IPS-18a (cell line): ENCODE data around the gene NTSR1.

ENCODE experiments used
- H3K27ac ChIP-seq: one replicate; pipeline ENCODE4 v1.5.1; 2013; ENCODE audit warnings: low read length
- H3K27me3 ChIP-seq: one replicate; pipeline ENCODE4 v1.6.1; 2013; ENCODE audit warnings: mild to moderate bottlenecking, low read length; ENCODE audit not compliant: control insufficient read depth, insufficient read depth
- H3K36me3 ChIP-seq: one replicate; pipeline ENCODE4 v1.6.1; 2013; ENCODE audit warnings: low read depth, low read length; ENCODE audit not compliant: control insufficient read depth
- H3K4me1 ChIP-seq: one replicate; pipeline ENCODE4 v1.6.1; 2013; ENCODE audit warnings: low read depth, low read length; ENCODE audit not compliant: control insufficient read depth
- H3K4me3 ChIP-seq: one replicate; pipeline ENCODE4 v1.5.1; 2013; ENCODE audit warnings: low read length
- H3K9ac ChIP-seq: one replicate; pipeline ENCODE4 v1.6.1; 2013; ENCODE audit warnings: mild to moderate bottlenecking, low read length, moderate library complexity
- H3K9me3 ChIP-seq: one replicate; pipeline ENCODE4 v1.6.1; 2013; ENCODE audit warnings: low read depth, low read length; ENCODE audit not compliant: control insufficient read depth

The NTSR1 gene

DNA sequence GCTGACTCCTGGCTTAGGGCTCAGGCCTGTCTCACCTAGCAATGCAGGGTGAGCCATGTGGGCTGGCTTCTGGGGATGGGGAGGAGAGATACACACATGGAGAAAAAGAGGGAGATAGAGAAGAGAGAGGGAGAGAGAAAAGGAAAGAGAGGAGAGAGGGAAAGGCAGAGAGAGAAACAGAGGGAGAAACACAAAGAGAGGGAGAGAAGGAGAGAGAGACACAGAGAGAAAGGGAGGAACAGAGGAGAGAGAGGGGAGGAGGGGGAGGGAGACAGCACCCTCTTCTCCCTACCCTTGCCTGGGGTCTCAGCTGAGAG lies 24.8 kb downstream of the NTSR1 start:
- no peaks in the 10 kb centered on the region for H3K9me3 ChIP-seq
- no peaks in the 10 kb centered on the region for H3K27me3 ChIP-seq
- no peaks in the 10 kb centered on the region for H3K4me1 ChIP-seq
- no peak overlapping the region for H3K4me3 ChIP-seq
- no peaks in the 10 kb centered on the region for H3K36me3 ChIP-seq
- H3K9ac ChIP-seq, result no peak overlapping the region
- H3K27ac ChIP-seq, result no peak overlapping the region

GRCh38 chr20:62733891-62734290 lies 25.3 kb downstream of the NTSR1 start:
- no peak overlapping the region for H3K9ac ChIP-seq
- H3K4me1 ChIP-seq, result no peaks in the 10 kb centered on the region
- H3K36me3 ChIP-seq, result no peaks in the 10 kb centered on the region
- H3K27ac ChIP-seq, result no peak overlapping the region
- no peaks in the 10 kb centered on the region for H3K9me3 ChIP-seq
- no peak overlapping the region for H3K4me3 ChIP-seq
- no peaks in the 10 kb centered on the region for H3K27me3 ChIP-seq

DNA sequence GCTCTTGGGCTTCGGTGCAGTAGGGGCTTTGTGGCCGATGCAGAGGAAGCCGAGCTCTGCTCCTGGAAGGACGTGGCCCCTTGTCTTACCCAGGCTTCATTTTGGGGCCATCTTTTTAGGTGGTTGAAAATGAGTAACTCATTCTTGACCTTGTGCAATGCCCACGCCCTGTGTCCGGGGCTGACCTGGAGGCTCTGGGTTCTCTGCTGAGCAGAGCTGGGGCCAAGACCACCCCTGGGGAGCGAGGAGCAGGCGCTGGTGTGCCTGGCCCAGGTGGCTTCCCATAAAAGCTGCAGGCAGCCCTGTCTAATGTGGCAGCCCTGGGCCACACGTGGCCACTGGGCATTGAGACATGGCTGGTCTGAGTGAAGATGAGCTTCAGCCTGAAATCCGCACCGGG lies 25.7 kb downstream of the NTSR1 start:
- no peaks in the 10 kb centered on the region for H3K4me1 ChIP-seq
- H3K36me3 ChIP-seq, result no peaks in the 10 kb centered on the region
- H3K27ac ChIP-seq, result no peak overlapping the region
- no peaks in the 10 kb centered on the region for H3K27me3 ChIP-seq
- H3K9me3 ChIP-seq, result no peaks in the 10 kb centered on the region
- H3K9ac ChIP-seq, result no peak overlapping the region
- H3K4me3 ChIP-seq, result no peak overlapping the region

GRCh38 chr20:62734881-62735280 lies 26.2 kb downstream of the NTSR1 start:
- Histone ChIP-seq H3K27ac (no peak overlapping the region), H3K9ac (no peak overlapping the region), H3K9me3 (no peaks in the 10 kb centered on the region), H3K4me1 (no peaks in the 10 kb centered on the region), H3K27me3 (no peaks in the 10 kb centered on the region), H3K36me3 (no peaks in the 10 kb centered on the region), H3K4me3 (no peak overlapping the region)

GRCh38 chr20:62735331-62735821 lies 26.7 kb downstream of the NTSR1 start:
- Histone ChIP-seq H3K4me1 (no peaks in the 10 kb centered on the region), H3K4me3 (no peak overlapping the region), H3K9me3 (no peaks in the 10 kb centered on the region), H3K27ac (no peak overlapping the region), H3K36me3 (no peaks in the 10 kb centered on the region), H3K27me3 (no peaks in the 10 kb centered on the region), H3K9ac (no peak overlapping the region)

- Histone ChIP-seq H3K27me3 (no peaks in the 10 kb centered on the region), H3K4me3 (no peak overlapping the region), H3K9ac (no peak overlapping the region), H3K27ac (no peak overlapping the region), H3K9me3 (no peaks in the 10 kb centered on the region), H3K4me1 (peaks cover under 1% of the 10 kb centered on the region), H3K36me3 (no peaks in the 10 kb centered on the region)
Observed at GRCh38 chr20:62736026-62736406, 27.4 kb downstream of the NTSR1 start.

DNA sequence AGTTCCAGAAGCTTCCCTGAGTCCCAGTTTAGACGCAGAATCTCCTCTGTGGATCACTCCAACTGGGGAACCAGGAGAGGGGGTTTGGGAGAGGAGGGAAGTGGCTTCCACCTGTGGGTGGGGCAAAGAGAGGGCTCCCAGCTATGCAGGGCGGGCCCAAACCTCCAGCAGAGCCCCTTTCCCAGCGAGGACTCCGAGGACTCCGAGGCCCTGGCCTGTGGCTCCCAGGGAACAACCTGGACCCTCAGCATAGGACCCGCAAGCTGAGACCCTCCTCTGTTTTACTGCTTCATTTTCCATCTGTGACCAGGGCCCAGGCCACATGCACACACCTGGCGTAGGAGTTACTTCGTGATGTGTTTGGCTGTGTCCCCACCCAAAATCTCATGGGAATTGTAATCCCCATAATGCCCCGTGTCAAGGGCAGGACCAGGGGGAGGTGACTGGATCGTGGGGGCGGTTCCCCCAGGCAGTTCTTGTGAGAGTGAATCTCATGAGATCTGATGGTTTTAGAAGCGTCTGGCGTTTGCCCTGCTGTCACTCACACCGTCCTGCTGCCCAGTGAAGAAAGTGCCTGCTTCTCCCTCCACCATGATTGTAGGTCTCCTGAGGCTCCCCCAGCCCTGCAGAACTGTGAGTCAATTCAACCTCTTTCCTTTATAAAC lies 27.9 kb downstream of the NTSR1 start:
- Histone ChIP-seq H3K4me3 (no peak overlapping the region), H3K27ac (no peak overlapping the region), H3K4me1 (peaks cover 4% of the 10 kb centered on the region)

DNA sequence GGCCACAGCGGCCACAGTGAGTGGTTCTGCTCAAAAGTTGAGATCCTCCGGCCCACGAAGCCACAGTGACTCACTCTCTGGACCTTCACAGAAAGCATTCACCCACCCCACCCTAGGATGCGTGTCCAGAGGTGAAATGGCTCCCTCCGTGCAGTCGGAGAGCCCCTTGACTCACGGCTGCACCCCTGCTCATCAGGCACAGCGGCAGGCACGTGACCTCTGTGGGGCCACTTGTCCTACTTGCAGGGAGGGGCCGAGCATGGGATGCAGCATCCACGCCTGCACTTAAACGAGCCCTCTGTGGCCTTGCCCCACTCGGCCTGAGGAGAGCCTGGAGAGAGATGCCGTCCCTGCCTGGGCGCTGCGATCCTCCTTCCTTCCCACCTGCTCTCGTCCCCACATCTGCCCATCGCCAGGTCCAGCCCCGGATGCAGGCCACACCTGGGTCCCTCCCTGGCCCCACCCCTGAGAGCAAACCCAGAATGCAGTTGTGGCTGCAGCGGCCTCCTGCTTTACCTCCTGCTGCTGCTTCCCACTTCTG lies 28.7 kb downstream of the NTSR1 start:
- Histone ChIP-seq H3K36me3 (no peaks in the 10 kb centered on the region), H3K4me3 (no peak overlapping the region), H3K27ac (no peak overlapping the region), H3K27me3 (no peaks in the 10 kb centered on the region), H3K9ac (no peak overlapping the region), H3K9me3 (no peaks in the 10 kb centered on the region), H3K4me1 (peaks cover 6% of the 10 kb centered on the region)

More for the DNA sequence above, 27.9 kb downstream of the NTSR1 start:
- no peak overlapping the region for H3K9ac ChIP-seq
- no peaks in the 10 kb centered on the region for H3K9me3 ChIP-seq
- no peaks in the 10 kb centered on the region for H3K27me3 ChIP-seq
- no peaks in the 10 kb centered on the region for H3K36me3 ChIP-seq

- H3K27ac ChIP-seq, result no peak overlapping the region
- H3K9me3 ChIP-seq, result no peaks in the 10 kb centered on the region
- H3K4me1 ChIP-seq, result peaks cover 6% of the 10 kb centered on the region
- H3K9ac ChIP-seq, result no peak overlapping the region
- H3K4me3 ChIP-seq, result no peak overlapping the region
- H3K27me3 ChIP-seq, result no peaks in the 10 kb centered on the region
- H3K36me3 ChIP-seq, result no peaks in the 10 kb centered on the region
Observed at GRCh38 chr20:62738025-62738881, 29.6 kb downstream of the NTSR1 start.

- Histone ChIP-seq H3K36me3 (no peaks in the 10 kb centered on the region), H3K27ac (no peak overlapping the region), H3K9me3 (no peaks in the 10 kb centered on the region), H3K9ac (no peak overlapping the region), H3K4me3 (no peak overlapping the region), H3K27me3 (no peaks in the 10 kb centered on the region), H3K4me1 (peaks cover 6% of the 10 kb centered on the region)
Observed at GRCh38 chr20:62739067-62739466, 30.4 kb downstream of the NTSR1 start.

GRCh38 chr20:62739581-62740285 lies 31.1 kb downstream of the NTSR1 start:
- no peaks in the 10 kb centered on the region for H3K27me3 ChIP-seq

More at GRCh38 chr20:62739581-62740285, 31.1 kb downstream of the NTSR1 start:
- H3K9me3 ChIP-seq, result no peaks in the 10 kb centered on the region
- H3K4me3 ChIP-seq, result no peak overlapping the region
- no peaks in the 10 kb centered on the region for H3K36me3 ChIP-seq
- no peak overlapping the region for H3K27ac ChIP-seq
- peaks cover 6% of the 10 kb centered on the region for H3K4me1 ChIP-seq
- H3K9ac ChIP-seq, result no peak overlapping the region
